ENCODE results near the gene C9orf78. TPM values are rescaled to one million over a fixed set of nuclear protein-coding genes. Genes with fewer than 3 reads are reported as not detected.
A peak's percentile ranks its signal among the peaks of the same experiment; 100 is the strongest.

Gene C9orf78
- total and polyA plus RNA-seq, 3 experiments from 2014 or later = 71.4 to 249 (median 76.4) TPM

GRCh38 chr9:129878291-129878690, 43.2 kb upstream of the C9orf78 start:
- Histone ChIP-seq H3K27me3 (ENCODE audit: insufficient read depth, low read length, poor library complexity, severe bottlenecking) (no peaks in the 10 kb centered on the region), H3K27ac (ENCODE audit: low read depth, low read length) (no peak overlapping the region), H3K36me3 (ENCODE audit: insufficient read depth, low read length) (peaks cover 63% of the 10 kb centered on the region), H3K9me3 (ENCODE audit: low read length) (no peaks in the 10 kb centered on the region), H3K4me3 (ENCODE audit: low read length) (no peak overlapping the region), H3K4me1 (ENCODE audit: insufficient read depth, low read length) (peaks cover 14% of the 10 kb centered on the region)
- Mint-ChIP-seq H3K27me3 (peaks cover 0 to 2% of the 10 kb centered on the region in 2 donors), H3K4me1 (peaks cover 24 to 44% (median 29%) of the 10 kb centered on the region in 3 donors), H3K27ac (peak overlapping the region in 7 of 8 donors; percentile 29 to 86 (median 73)), H3K36me3 (peaks cover 0 to 56% (median 2%) of the 10 kb centered on the region in 3 donors), H3K4me3 (no peak overlapping the region), H3K9me3 (no peaks in the 10 kb centered on the region)
- DNase-seq = no peak
- CTCF ChIA-PET = no interaction called here
- POLR2A ChIA-PET = no interaction called here

- CTCF ChIA-PET = interaction anchor here (1.0 kb wide), 1 partner anchor 16 kb away, joined by 3 read pairs; no protein-coding TSS in a partner anchor
- Mint-ChIP-seq H3K4me3 (peak overlapping the region; percentile 19 to 83 (median 61)), H3K36me3 (peaks cover 0 to 58% (median 5%) of the 10 kb centered on the region in 3 donors), H3K9me3 (no peaks in the 10 kb centered on the region), H3K4me1 (peaks cover 26 to 48% (median 35%) of the 10 kb centered on the region in 3 donors), H3K27ac (peak overlapping the region; percentile 81 to 94 (median 89)), H3K27me3 (peaks cover 0 to 2% of the 10 kb centered on the region in 2 donors)
- DNase-seq = no peak
- no peak overlapping the region for H3K27ac ChIP-seq (ENCODE audit: low read depth, low read length)
- H3K4me1 ChIP-seq (ENCODE audit: insufficient read depth, low read length) = peaks cover 22% of the 10 kb centered on the region
- H3K36me3 ChIP-seq (ENCODE audit: insufficient read depth, low read length) = peaks cover 59% of the 10 kb centered on the region
- H3K27me3 ChIP-seq (ENCODE audit: insufficient read depth, low read length, poor library complexity, severe bottlenecking) = no peaks in the 10 kb centered on the region
- POLR2A ChIA-PET = interaction anchor here (0.8 kb wide), 1 partner anchor 24 kb away, joined by 3 read pairs; no protein-coding TSS in a partner anchor
- H3K9me3 ChIP-seq (ENCODE audit: low read length) = no peaks in the 10 kb centered on the region
- no peak overlapping the region for H3K4me3 ChIP-seq (ENCODE audit: low read length)
Observed at GRCh38 chr9:129876815-129877214, 41.7 kb upstream of the C9orf78 start.

- H3K4me1 ChIP-seq (ENCODE audit: insufficient read depth, low read length) = peaks cover 29% of the 10 kb centered on the region
- no peak overlapping the region for H3K4me3 Mint-ChIP-seq
- H3K4me1 Mint-ChIP-seq = peaks cover 29 to 56% (median 44%) of the 10 kb centered on the region in 3 donors
- peaks cover 53% of the 10 kb centered on the region for H3K36me3 ChIP-seq (ENCODE audit: insufficient read depth, low read length)
- H3K27me3 ChIP-seq (ENCODE audit: insufficient read depth, low read length, poor library complexity, severe bottlenecking) = no peaks in the 10 kb centered on the region
- no peak for DNase-seq
- no peaks in the 10 kb centered on the region for H3K9me3 Mint-ChIP-seq
- H3K27me3 Mint-ChIP-seq = peaks cover 0 to 2% of the 10 kb centered on the region in 2 donors
- H3K4me3 ChIP-seq (ENCODE audit: low read length) = no peak overlapping the region
- CTCF ChIA-PET = interaction anchor here (0.6 to 1.0 kb wide), 2 partner anchors 15 to 76 kb away, joined by 3 read pairs; no protein-coding TSS in a partner anchor
- peak overlapping the region in 6 of 8 donors; percentile 34 to 94 (median 88) for H3K27ac Mint-ChIP-seq
- H3K36me3 Mint-ChIP-seq = peaks cover 0 to 61% (median 7%) of the 10 kb centered on the region in 3 donors
- no peaks in the 10 kb centered on the region for H3K9me3 ChIP-seq (ENCODE audit: low read length)
- H3K27ac ChIP-seq (ENCODE audit: low read depth, low read length) = no peak overlapping the region
- POLR2A ChIA-PET = interaction anchor here (0.6 kb wide), 1 partner anchor 356 kb away, joined by 3 read pairs; no protein-coding TSS in a partner anchor
Observed at GRCh38 chr9:129875687-129876395, 40.8 kb upstream of the C9orf78 start.

GRCh38 chr9:129875181-129875611, 40.1 kb upstream of the C9orf78 start:
- CTCF ChIA-PET = interaction anchor here (0.6 kb wide), 1 partner anchor 75 kb away, joined by 3 read pairs; no protein-coding TSS in a partner anchor
- Mint-ChIP-seq H3K36me3 (peaks cover 0 to 64% (median 10%) of the 10 kb centered on the region in 3 donors), H3K4me1 (peaks cover 35 to 63% (median 48%) of the 10 kb centered on the region in 3 donors), H3K4me3 (no peak overlapping the region), H3K9me3 (no peaks in the 10 kb centered on the region), H3K27me3 (peaks cover 0 to 2% of the 10 kb centered on the region in 2 donors), H3K27ac (no peak overlapping the region)
- H3K27me3 ChIP-seq (ENCODE audit: insufficient read depth, low read length, poor library complexity, severe bottlenecking) = no peaks in the 10 kb centered on the region
- POLR2A ChIA-PET = interaction anchor here (0.6 kb wide), 1 partner anchor 357 kb away, joined by 3 read pairs; no protein-coding TSS in a partner anchor
- H3K9me3 ChIP-seq (ENCODE audit: low read length) = no peaks in the 10 kb centered on the region
- DNase-seq = no peak
- peaks cover 47% of the 10 kb centered on the region for H3K36me3 ChIP-seq (ENCODE audit: insufficient read depth, low read length)
- peaks cover 36% of the 10 kb centered on the region for H3K4me1 ChIP-seq (ENCODE audit: insufficient read depth, low read length)
- no peak overlapping the region for H3K27ac ChIP-seq (ENCODE audit: low read depth, low read length)
- no peak overlapping the region for H3K4me3 ChIP-seq (ENCODE audit: low read length)

- Histone ChIP-seq H3K36me3 (ENCODE audit: insufficient read depth, low read length) (peaks cover 40% of the 10 kb centered on the region), H3K9me3 (ENCODE audit: low read length) (no peaks in the 10 kb centered on the region), H3K27me3 (ENCODE audit: insufficient read depth, low read length, poor library complexity, severe bottlenecking) (no peaks in the 10 kb centered on the region), H3K4me3 (ENCODE audit: low read length) (no peak overlapping the region), H3K4me1 (ENCODE audit: insufficient read depth, low read length) (peaks cover 43% of the 10 kb centered on the region), H3K27ac (ENCODE audit: low read depth, low read length) (no peak overlapping the region)
- H3K4me1 Mint-ChIP-seq = peaks cover 40 to 70% (median 54%) of the 10 kb centered on the region in 3 donors
- H3K36me3 Mint-ChIP-seq = peaks cover 0 to 66% (median 10%) of the 10 kb centered on the region in 3 donors
- peaks cover 0 to 2% of the 10 kb centered on the region in 2 donors for H3K27me3 Mint-ChIP-seq
- H3K4me3 Mint-ChIP-seq = no peak overlapping the region
- DNase-seq = no peak
- ChIA-PET POLR2A (no interaction called here), CTCF (interaction anchor here (1.0 to 1.4 kb wide), 2 partner anchors 8 to 15 kb away, joined by 3 to 4 read pairs; no protein-coding TSS in a partner anchor)
- H3K27ac Mint-ChIP-seq = peak overlapping the region in 5 of 8 donors; percentile 21 to 88 (median 56)
- no peaks in the 10 kb centered on the region for H3K9me3 Mint-ChIP-seq
Observed at GRCh38 chr9:129874261-129875101, 39.4 kb upstream of the C9orf78 start.

DNA sequence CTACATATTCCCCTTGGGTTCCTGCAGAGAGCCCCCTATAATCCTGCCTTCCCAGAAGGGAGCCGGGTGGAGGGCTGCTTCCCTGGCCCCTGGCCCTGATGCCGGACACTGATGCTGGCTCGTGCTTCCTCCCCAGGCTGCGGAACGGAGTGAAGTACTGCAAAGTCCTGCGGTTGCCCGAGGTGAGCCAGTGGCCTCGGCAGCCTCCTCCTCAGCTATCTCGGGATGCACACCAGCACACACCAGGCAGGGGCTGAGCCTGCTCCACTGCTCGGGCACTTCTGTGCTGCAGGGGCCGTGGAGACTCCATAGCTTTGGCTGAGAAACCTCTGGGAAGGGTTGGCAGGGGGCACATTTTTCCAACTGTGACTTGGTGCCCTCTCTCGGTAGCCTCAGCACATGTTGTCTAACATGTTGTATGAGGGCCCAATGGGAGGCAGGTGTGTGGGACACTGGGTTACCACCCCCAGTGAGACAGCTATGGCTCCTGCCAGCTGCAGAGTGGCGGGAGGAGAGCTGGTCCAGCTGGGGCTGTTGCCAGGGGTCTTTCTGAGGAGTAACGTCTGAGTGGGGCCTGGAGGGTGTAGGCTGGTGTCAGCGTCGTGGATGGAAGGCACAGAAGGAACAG, 38.6 kb upstream of the C9orf78 start:
- no peak overlapping the region for H3K4me3 ChIP-seq (ENCODE audit: low read length)
- H3K27me3 ChIP-seq (ENCODE audit: insufficient read depth, low read length, poor library complexity, severe bottlenecking) = no peaks in the 10 kb centered on the region
- POLR2A ChIA-PET = no interaction called here
- peak overlapping the region in 7 of 8 donors; percentile 21 to 98 (median 79) for H3K27ac Mint-ChIP-seq
- peaks cover 0 to 2% of the 10 kb centered on the region in 2 donors for H3K27me3 Mint-ChIP-seq
- no peaks in the 10 kb centered on the region for H3K9me3 ChIP-seq (ENCODE audit: low read length)
- H3K4me3 Mint-ChIP-seq = peak overlapping the region in 2 of 7 donors; percentile 15 to 18
- peaks cover 0 to 68% (median 10%) of the 10 kb centered on the region in 3 donors for H3K36me3 Mint-ChIP-seq
- H3K27ac ChIP-seq (ENCODE audit: low read depth, low read length) = no peak overlapping the region
- H3K4me1 Mint-ChIP-seq = peaks cover 47 to 78% (median 61%) of the 10 kb centered on the region in 3 donors
- no peak for DNase-seq
- CTCF ChIA-PET = interaction anchor here (1.0 to 1.4 kb wide), 2 partner anchors 9 to 15 kb away, joined by 3 to 4 read pairs; no protein-coding TSS in a partner anchor
- H3K4me1 ChIP-seq (ENCODE audit: insufficient read depth, low read length) = peaks cover 50% of the 10 kb centered on the region
- H3K36me3 ChIP-seq (ENCODE audit: insufficient read depth, low read length) = peaks cover 40% of the 10 kb centered on the region
- H3K9me3 Mint-ChIP-seq = no peaks in the 10 kb centered on the region

- Mint-ChIP-seq H3K4me1 (peaks cover 55 to 85% (median 70%) of the 10 kb centered on the region in 3 donors), H3K9me3 (no peaks in the 10 kb centered on the region), H3K4me3 (peak overlapping the region in 5 of 7 donors; percentile 32 to 61 (median 52)), H3K27ac (peak overlapping the region; percentile 86 to 99 (median 96)), H3K27me3 (no peaks in the 10 kb centered on the region), H3K36me3 (peaks cover 0 to 62% (median 10%) of the 10 kb centered on the region in 3 donors)
- ChIA-PET POLR2A (no interaction called here), CTCF (interaction anchor here (1.0 kb wide), 1 partner anchor 12 kb away, joined by 3 read pairs; no protein-coding TSS in a partner anchor)
- Histone ChIP-seq H3K27ac (ENCODE audit: low read depth, low read length) (no peak overlapping the region), H3K9me3 (ENCODE audit: low read length) (no peaks in the 10 kb centered on the region), H3K27me3 (ENCODE audit: insufficient read depth, low read length, poor library complexity, severe bottlenecking) (no peaks in the 10 kb centered on the region), H3K4me3 (ENCODE audit: low read length) (no peak overlapping the region), H3K4me1 (ENCODE audit: insufficient read depth, low read length) (peaks cover 63% of the 10 kb centered on the region), H3K36me3 (ENCODE audit: insufficient read depth, low read length) (peaks cover 28% of the 10 kb centered on the region)
- DNase-seq = peak in 1 of 5 donors; percentile 16
Observed at GRCh38 chr9:129871046-129871445, 36.0 kb upstream of the C9orf78 start.
